GDM1 (cell line): ENCODE results near the gene SLC37A1.

ENCODE experiments used
- DNase-seq: peaks from one replicate; lab custom pipeline; 2025; lab: John Stamatoyannopoulos, UW

SLC37A1 gene

DNA sequence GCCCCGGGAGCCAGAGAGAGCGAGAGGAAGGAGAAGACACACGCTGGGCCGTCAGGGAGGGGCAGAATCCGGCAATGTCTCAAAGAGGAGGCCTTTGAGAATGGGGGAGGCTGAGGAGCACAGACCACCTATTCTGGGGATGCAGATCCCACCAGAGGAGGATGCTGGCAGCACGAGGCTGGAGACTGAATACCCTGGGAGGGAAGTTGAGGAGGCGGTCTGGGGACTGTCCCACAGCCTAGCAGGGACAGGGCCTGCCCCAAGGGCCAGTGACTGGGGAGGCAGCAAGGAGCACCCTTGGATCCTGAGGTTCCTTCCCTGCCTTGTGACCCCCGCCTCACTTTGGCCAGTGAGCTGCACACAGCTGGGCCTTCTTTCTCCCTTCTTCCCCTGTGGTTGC, 49.2 kb downstream of the SLC37A1 start:
- no peak for DNase-seq

DNA sequence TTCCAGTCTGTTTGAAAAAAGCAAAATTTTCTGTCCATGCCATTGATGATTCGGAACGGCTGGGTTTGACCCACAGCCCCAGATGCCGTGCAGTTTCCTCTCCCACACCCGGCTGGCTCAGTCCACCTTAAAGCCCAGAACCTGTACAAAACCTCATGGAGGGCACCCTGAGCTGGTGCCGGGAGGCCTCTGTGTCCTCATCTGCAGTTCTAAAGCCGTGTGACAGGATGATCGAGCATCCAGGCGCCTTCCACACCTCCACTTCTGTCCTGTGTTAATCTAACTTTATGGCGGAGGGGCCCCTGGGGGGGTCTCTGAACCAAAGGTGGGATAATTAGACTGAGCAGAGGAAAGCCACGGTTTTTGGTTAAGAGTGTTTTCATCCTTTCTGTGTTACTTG, 49.6 kb downstream of the SLC37A1 start:
- no peak for DNase-seq

GRCh38 chr21:42563686-42564085, 50.0 kb downstream of the SLC37A1 start:
- DNase-seq = no peak

DNA sequence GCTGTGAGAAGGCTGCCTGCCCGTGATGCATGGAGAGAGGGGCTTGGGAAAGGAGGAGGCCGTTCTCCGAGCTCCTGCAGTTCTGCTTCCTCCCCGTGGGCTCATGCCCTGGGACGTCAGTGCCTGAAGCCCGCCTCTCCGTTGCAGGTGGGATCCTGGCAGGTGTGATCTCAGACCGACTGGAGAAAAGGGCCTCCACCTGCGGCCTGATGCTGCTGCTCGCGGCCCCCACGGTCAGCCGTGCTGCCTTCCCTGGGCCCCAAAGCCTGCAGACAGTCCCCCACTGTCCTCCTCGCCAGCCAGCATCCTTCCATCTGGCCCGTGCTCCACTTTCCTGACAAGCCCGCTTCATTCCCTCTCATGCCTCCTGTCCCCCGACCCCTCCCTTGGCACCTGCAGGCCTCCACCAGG, 50.9 kb downstream of the SLC37A1 start:
- DNase-seq = no peak

DNA sequence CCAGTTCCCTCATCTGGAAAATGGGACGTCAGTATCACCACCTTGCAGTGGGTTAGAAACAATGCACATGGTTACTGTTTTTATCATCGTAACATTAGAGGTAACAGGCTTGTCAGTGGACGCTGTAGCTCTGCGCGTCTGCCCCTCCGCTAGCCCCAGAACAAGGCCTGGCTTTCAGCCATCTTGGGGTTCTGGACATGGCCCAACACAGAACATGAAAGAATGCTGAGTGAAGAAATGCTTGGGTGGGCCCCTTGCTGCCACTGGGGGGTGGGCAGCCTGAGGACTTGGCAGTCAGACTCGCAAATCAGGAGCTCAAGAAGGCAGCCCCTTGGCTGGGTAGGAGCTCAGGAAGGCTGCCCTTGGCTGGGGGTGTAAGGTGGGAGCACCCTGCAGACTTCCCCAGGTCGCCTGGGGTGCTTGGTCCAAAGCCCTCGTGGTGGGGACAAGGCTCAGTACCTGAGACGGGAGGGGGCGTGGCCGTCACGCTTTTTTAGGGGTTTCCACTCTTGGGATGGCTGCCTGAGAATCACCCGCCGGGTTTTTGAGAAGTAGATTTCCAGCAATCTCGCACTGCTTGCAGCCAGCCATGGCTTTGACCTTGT, 51.7 kb downstream of the SLC37A1 start:
- DNase-seq = no peak

DNA sequence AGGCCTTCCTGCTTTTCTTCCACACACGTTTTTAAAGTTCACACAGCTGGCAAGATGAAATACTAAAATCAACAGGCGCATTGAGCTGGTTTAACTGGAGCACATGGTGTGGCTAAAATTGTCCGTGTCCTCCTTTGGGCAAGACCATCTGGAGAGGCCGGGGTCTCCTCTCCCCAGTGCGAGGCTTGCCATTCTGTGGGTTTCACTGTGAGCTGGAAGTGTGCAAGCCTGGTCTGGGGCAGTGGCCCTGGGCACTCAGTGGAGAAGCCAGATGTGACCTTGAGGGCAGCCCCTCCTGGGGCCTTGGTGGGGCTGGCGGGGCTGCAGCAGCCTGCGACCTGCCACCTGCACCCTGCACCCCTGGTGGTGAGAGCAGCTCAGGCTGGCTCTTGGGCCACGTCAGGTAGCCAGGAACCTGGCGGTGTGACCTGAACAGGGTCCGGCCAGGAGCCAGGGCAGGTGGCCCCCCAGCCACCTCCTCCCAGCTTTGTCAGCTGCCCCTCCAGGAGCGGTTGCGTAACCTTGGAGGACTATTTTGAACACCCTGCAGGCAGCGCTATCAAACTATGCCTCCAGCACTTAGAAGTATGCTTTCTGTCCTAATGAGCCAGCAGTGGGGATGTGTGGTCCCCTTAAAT, 52.4 kb downstream of the SLC37A1 start:
- DNase-seq = no peak

DNA sequence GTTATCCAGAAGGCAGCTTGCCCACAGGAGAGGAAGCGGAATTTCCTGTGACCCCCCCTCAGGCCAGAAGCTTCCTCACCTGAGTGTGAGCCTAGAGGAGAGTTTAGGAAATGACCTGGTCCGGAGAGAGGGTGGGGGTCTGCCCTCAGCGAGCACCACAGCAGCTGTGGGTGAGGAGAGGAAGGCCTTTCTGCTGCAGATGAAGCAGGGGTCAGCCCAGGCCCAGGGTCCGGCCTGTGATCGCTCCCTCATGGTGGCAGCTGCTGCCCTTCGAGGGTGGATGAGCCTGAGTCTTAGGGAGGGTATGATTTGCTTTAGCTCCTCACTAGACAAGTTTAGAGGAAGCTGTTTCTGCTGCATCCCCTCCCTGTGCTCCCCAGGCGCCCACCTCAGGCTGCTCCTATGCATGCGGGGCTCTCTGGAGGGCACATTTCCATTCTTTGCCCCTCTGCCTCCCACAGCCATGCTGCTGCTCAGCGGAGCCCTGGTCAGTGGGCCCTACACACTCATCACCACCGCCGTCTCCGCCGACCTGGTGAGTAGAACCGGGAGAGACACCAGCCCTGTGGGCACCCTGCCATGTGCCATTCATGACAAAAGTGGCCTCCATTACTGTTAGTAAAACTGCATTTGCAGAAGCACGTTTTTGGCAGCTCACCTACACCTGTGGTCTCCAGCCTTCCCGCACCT, 53.0 kb downstream of the SLC37A1 start:
- no peak for DNase-seq

DNA sequence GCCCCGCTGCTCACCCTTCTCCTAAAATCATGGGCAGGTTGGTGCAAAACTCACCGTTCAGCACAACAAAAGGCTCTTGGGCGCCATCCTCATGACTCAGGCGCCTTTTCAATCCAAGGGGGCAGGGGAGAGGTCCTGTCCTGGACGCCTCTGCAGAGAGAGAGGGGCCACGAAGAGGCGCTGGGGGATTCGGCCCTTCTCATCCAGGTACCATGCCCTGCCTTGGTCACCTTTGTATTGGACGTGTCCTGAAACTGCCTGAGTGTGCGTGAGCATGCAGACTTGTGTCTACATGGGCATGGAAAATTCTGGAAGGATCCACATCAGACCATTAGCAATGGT, 53.5 kb downstream of the SLC37A1 start:
- DNase-seq = no peak

DNA sequence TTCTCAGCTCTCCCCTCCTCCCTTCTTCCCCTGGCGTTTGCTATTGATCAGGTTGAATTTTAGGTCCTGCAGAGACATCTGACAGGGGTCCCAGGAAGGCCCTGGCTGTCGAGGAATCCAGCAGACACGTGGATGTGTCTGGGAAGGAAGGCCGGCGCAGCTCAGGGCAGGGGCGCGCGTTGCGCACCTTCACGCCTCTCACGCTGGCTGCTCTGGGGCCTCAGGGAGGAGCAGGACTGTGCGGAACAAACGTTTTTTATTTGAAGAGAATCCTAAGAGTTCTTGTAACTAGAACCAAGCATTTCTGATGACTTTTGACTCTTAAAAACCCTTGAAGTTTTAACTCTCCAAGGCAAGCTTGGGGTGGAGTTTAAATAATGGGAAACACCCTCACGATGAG, 54.2 kb downstream of the SLC37A1 start:
- no peak for DNase-seq

DNA sequence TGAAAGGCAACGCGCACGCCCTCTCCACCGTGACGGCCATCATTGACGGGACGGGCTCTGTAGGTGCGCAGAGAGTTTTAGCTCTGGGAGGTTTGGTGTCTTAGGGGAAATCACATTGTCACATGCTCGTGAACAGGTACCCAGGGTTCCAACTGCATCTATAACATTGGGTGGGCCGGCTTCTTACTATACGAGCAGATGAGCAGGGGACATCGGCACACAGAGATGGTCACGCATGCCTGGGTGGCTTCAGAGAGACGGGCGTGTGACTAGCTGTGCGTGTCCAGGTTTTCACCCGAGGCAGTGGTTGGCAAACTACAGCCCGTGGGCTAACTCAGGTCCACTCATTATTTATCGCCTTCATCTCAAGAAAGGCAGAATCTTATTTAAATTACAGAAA, 54.7 kb downstream of the SLC37A1 start:
- no peak for DNase-seq

GRCh38 chr21:42568866-42569731, 55.4 kb downstream of the SLC37A1 start:
- no peak for DNase-seq

DNA sequence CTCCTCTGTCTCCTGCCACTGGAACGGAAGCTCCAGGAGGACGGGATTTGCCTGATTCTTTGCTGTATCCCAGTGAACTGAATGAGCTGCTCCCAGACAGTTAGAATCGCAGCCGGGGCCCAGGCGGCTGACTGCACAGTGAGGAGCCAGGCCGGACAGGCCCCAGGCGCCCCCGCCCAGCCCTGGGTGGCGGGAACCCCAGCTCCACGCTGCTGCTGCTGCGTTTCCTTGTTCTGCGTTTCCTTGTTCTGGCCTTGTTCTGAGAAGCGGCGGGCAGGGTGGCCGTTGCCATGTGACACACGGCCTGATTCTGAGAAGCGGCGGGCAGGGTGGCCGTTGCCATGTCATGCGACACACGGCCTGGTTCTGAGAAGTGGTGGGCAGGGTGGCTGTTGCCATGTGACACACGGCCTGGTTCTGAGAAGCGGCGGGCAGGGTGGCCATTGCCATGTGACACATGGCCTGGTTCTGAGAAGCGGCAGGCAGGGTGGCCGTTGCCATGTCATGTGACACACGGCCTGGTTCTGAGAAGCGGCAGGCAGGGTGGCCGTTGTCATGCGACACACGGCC, 56.2 kb downstream of the SLC37A1 start:
- DNase-seq = no peak

GRCh38 chr21:42570362-42570761, 56.7 kb downstream of the SLC37A1 start:
- DNase-seq = no peak

GRCh38 chr21:42570841-42571387, 57.3 kb downstream of the SLC37A1 start:
- no peak for DNase-seq

DNA sequence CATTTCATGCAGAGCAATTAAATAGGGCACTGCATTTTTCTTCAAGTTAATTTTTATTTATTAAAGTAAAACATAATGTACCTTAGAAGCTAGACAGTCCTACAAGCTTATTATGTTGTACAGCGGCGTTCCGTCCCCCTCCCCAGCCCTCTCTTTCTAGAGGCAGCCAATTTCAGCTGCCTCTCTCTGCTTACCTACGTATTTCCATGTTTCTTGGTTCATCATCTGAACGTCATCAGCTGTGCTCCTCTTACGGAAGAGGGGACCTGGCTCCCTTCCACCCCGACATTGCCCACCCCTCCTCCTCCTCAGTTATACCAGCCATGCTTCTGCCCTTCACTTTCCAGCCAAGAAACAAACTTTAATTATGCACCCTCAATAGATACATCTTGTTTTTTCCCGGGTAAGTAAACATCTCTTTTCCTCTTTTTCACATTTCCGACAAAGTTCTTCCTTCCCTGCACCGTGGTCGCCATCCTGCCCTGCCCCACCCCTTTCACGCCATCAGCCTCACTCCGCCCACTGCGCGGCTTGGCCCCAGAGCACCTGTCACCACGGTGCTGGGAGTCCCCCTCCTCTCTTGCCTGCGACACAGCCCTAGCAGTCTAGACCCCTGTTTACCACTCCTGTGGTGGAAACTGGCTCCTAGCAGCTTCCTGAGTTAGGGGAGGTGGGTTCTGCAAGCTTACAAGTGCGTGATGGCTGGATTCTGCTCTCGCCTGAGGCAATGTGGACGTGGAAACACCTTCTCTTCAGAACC, 57.9 kb downstream of the SLC37A1 start:
- no peak for DNase-seq

GRCh38 chr21:42572906-42573495, 59.3 kb downstream of the SLC37A1 start:
- no peak for DNase-seq

DNA sequence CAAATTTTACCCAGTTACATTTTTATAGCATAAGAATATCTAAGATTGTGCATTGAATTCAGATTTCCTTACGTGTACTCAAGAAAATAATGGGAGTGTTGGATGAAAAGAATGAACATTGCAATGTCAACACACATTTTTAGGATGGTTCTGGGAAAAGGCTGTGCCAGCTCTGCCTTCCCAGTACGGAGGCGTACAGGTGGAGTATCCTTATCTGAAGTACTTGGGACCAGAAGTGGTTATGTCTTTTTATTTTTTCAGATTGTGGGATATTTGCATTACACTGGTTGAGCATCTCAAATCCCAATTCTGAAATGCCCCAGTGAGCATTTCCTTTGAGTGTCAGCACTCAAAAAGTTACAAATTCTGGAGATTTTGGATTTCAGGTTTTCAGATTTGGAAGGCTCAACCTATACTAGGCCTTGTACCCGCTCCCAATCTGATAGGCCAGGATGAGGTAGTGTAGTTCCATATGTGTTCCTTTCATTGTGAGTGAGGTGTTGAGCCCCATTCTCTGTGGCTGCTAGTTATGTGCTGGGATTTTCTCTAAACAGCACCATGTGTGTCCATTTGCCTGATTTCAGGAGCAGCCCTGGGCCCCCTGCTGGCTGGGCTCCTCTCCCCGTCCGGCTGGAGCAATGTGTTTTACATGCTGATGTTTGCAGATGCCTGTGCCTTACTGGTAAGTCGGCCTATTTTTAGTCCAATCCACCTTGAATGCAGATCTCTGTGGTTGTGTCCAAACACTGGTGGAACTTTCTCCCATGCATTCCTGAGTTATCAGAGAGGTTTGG, 60.8 kb downstream of the SLC37A1 start:
- DNase-seq = no peak

DNA sequence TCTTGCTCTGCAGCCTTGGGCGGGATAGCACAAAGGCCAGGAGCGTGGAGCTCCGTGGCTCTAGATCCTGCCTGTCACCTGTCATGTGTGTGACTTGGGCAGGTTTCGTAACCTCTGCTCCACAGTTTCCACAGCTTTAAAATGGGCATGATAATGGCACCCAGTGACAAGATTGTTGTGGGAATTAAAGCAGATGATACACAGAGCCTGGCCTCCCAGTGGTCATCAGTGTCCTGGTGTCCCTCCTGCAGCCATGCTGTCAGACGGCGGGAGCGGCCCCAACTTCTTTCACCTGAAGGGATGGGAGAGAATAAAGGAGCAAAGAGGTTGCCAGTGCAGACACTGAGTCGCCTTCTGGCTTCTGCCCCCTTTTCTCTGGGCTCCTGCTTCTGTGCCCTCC, 61.5 kb downstream of the SLC37A1 start:
- no peak for DNase-seq

DNA sequence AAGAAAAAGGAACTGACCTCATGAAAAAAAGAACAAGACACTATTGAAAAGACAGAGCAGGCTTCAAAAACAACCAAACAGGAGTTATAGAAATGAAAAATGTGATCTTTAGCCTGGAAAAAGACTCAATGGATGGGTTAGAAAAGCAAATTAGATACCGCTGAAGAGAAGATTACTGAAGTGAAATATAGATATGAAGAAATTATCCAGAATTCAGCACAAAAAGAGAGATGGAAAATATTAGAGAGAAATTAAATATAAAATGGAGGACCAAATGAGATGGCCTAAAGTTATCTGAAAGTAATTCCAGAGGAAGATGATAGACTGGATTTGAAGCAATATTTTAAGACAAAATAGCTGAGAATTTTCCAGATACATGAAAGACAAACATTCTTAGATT, 63.0 kb downstream of the SLC37A1 start:
- no peak for DNase-seq

DNA sequence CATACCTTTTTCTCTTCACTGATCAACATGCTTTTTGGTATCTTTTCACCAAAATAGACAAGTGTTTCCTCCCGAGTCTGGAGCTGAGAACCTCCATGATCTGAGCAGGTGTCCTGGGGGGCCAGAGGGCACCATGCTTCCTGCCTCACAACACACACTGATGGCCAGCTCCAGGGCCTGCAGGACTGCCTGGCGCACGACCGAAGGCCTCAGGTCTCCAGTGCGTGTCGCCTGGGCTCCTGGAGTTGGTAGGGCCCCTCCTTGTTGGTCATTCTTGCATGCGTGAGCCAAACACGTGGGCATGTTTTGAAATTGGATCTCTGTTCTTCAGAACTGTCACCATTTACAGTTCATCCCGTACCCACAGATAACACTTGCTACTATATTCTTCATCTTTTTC, 64.4 kb downstream of the SLC37A1 start:
- no peak for DNase-seq
